OCI-LY3 (cell line): ENCODE measurements around the gene LTBR.

ENCODE experiments used
- CTCF ChIP-seq: fragments of 200-600, 300-600 bp; sonication (generic); IDR thresholded peaks from 2 replicates; pipeline ENCODE4 v1.5.1; 2014; ENCODE audit warnings: antibody characterized with exemption, low read length, low read depth
- EZH2phosphoT487 ChIP-seq: fragments of 200-600 bp; shearing (Covaris generic); IDR thresholded peaks from 2 replicates; pipeline ENCODE4 v1.6.1; 2018; ENCODE audit warnings: antibody characterized with exemption, mixed run types, low read depth

GRCh38 chr12:6405963-6406362 lies 22.0 kb downstream of the LTBR start:
- TF ChIP-seq CTCF (no peak), EZH2phosphoT487 (no peak)
